ENCODE data around the gene SLC24A1.

DNA sequence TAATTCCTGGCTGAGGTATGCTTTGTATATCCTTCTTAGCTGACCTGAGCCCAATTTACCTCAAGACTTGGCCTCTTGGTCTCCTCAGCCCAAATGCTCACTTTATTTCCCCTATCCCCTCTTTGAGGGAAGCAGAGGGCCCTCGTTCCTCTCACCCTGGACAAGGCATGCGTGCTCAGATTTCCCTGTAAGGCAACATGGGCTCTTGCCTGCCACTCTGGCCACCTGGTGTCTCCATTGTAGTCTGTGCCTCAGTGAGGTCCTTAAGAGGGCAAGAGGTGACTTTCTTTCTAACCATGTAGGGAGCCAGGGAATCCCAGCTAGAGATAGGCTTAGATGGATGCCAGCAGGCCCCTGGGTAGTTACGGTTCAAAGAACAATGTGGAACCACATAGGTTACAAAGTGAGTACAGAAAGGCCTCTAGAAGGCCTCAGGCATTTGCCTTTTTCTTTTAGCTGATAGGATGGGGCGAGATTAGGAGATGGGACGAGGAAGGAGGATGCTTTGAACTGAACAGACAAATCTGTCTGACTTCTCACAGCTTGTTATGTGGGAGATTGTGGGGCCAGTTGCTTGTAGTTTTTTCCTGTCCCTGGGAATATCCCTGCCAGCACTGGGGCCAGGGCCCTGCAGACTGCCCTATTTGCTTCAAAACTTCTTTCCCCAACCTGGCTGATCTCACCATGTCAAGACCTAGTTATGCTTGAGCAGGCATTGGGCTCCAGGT, 9.7 kb upstream of the SLC24A1 start:
- TF ChIP-seq, protein P1, sequence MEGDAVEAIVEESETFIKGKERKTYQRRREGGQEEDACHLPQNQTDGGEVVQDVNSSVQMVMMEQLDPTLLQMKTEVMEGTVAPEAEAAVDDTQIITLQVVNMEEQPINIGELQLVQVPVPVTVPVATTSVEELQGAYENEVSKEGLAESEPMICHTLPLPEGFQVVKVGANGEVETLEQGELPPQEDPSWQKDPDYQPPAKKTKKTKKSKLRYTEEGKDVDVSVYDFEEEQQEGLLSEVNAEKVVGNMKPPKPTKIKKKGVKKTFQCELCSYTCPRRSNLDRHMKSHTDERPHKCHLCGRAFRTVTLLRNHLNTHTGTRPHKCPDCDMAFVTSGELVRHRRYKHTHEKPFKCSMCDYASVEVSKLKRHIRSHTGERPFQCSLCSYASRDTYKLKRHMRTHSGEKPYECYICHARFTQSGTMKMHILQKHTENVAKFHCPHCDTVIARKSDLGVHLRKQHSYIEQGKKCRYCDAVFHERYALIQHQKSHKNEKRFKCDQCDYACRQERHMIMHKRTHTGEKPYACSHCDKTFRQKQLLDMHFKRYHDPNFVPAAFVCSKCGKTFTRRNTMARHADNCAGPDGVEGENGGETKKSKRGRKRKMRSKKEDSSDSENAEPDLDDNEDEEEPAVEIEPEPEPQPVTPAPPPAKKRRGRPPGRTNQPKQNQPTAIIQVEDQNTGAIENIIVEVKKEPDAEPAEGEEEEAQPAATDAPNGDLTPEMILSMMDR (IDR thresholded peaks at IDR 0.05), result no peak
- no peak for TF ChIP-seq POLR2AphosphoS5 (IDR thresholded peaks at IDR 0.05)
